GM19023 (cell line): ENCODE data around the gene NOXO1.

Experiments used
- ATAC-seq: cut with Tn5 transposase; IDR thresholded peaks from one replicate; pipeline ENCODE4 v1.9.1; 2021; ENCODE audit warnings: mild to moderate bottlenecking, moderate library complexity; ENCODE audit not compliant: unreplicated experiment

Gene NOXO1

GRCh38 chr16:1998852-1999801, 17.9 kb upstream of the NOXO1 start:
- no peak for ATAC-seq

DNA sequence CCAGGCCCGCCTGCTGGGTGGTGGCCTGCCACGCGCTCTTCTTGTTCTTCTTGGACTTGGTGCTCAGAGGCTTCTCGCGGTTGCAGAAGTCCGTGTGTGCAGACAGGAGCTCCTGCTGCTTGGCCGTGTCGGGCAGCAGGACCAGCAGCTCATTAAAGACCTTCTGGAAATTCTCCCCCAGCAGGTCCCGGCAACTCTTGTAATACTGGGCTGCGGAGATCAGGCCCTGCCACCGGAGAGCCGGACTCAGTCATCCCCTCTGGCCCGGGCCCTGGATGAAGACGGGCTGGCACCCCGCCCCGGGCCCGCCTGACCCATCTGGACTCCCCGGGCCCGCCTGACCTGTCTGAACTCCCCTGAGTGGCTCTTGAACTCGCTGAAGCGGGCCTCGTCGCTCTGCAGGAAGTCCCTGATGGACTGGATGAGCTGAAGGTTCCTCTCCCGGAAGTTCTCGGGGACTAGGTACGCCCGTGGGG, 17.1 kb upstream of the NOXO1 start:
- no peak for ATAC-seq

GRCh38 chr16:1997494-1998359, 16.5 kb upstream of the NOXO1 start:
- no peak for ATAC-seq

DNA sequence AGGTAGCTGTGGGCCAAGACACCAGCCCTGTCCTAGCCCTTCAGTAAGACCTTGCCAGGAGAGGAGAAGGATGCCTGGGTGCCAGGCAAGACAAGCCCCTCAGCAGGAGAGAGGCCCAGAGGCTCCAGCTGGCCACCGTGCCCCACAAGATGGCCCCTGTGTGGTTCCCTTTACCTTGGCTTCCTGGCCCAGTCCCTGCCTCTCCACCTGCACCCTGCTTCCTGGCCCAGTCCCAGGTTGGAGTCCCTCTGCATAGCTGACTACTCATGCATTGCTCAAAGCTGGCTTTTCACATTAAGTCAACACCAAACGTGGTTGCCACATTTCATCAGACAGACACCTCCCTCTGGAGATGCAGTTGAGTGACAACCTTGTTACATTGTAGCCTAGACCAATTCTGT, 12.5 kb upstream of the NOXO1 start:
- no peak for ATAC-seq

GRCh38 chr16:1992704-1993317, 11.5 kb upstream of the NOXO1 start:
- ATAC-seq = no peak

DNA sequence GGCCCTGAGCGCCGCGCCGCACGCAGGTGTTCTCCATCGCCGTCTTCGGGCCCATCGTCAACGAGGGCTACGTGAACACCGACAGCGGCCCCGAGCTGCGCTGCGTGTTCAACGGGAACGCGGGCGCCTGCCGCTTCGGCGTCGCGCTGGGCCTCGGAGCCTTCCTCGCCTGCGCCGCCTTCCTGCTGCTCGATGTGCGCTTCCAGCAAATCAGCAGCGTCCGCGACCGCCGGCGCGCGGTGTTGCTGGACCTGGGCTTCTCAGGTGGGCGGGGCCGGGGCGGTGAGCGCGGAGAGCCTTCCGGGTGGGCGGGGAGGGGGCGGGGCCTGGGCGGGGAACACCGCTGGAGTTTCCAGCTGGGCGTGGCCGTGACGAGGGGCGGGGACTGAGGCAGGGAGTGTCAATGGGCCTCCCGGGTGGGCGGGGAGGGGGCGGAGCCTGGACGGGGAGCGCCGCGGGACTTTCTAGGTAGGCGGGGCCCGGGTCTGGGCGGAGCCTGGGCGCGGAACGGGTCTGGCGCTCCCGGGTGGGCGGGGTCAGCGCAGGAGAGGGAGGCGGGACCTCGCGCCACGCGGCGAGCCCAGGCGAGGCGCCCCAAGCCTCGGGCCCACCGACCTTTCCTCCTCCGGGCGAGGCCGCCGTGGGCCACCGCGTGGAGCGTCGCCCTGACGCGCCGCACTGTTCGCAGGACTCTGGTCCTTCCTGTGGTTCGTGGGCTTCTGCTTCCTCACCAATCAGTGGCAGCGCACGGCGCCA, 10.9 kb upstream of the NOXO1 start:
- ATAC-seq = peak; percentile 51

DNA sequence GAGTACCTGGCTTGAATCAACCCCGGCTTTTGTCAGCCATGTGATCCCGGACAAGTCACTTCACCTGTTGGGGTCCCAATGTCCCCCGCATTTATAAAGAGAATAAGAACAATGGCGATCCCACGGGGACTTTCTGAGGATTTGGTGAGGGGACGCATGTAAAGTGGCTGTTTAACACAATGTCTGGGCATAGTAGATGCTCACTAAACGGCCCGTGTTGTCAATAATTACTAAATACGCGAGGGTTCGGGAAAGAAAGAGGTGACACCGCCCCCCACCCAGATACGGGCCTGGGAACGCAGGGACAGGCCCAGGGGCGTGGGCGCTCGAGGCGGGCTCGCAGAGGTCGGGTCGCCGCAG, 10.3 kb upstream of the NOXO1 start:
- no peak for ATAC-seq

DNA sequence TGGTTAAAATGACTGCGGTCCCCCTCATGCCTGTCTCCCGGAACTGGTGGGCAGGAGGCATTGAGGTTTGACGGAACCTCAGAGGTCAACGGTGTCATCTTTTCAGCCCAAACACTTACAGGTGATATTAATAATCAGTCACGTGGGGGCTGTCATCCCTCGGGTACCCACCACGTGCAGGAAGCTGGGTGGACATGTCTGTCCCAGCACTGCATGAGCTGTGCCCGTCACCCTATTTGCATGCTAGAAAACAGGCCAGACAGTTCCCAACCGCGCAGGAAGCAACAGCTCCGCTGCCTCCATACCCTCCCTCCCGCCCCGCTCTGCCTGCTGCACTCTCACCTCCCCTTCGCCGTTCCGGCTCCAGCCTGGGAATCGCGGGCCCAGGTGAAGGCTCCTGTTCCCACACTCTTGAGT, 9.9 kb upstream of the NOXO1 start:
- ATAC-seq = no peak

DNA sequence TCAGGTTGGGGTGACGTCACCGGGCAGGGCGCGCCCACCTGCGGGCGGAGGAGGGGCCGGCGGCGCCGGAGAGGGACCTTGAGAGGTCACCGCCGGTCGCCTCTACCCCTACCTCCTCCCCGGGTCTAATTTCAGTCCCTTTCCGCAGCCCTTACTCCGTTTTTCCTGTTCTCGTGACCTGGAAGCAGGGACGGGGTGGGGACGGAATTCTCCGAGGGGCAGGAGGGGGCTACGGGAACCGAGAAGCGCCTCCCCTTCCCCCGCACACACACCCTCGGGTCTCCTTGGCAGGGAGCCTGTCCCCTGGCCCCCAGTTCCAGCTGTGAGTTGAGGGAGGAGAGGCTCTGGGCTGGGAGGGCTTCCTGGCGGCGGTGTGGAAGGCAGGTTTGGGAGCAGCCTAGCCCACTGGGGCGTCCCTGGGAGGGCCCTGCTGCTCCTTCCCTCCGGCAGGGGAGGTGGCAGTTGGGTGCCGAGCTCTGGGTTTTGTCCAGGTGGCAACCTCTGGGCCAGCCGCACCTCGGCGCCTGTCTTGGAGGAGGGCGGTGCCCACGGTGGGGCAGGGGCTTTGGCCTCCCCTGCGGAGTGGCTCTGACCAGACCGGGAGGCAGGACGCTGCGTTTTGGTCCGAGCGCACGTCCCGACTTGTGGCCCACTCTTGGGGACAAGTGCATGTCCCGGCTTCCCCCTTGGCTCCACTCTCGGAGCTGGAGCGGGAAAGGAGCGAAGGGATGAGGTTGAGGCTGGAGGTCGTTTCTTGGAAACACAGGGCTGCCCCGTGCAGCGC, 9.3 kb upstream of the NOXO1 start:
- ATAC-seq = no peak

DNA sequence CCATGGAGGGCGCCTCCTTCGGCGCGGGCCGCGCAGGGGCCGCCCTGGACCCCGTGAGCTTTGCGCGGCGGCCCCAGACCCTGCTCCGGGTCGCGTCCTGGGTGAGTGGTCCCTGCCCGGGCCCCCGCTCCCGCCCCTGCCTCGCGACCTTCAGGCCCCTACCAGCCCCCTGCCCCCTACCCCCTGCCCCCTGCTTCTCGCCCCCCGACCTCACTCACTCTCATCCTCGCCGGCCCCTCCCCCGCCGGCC, 8.8 kb upstream of the NOXO1 start:
- no peak for ATAC-seq

DNA sequence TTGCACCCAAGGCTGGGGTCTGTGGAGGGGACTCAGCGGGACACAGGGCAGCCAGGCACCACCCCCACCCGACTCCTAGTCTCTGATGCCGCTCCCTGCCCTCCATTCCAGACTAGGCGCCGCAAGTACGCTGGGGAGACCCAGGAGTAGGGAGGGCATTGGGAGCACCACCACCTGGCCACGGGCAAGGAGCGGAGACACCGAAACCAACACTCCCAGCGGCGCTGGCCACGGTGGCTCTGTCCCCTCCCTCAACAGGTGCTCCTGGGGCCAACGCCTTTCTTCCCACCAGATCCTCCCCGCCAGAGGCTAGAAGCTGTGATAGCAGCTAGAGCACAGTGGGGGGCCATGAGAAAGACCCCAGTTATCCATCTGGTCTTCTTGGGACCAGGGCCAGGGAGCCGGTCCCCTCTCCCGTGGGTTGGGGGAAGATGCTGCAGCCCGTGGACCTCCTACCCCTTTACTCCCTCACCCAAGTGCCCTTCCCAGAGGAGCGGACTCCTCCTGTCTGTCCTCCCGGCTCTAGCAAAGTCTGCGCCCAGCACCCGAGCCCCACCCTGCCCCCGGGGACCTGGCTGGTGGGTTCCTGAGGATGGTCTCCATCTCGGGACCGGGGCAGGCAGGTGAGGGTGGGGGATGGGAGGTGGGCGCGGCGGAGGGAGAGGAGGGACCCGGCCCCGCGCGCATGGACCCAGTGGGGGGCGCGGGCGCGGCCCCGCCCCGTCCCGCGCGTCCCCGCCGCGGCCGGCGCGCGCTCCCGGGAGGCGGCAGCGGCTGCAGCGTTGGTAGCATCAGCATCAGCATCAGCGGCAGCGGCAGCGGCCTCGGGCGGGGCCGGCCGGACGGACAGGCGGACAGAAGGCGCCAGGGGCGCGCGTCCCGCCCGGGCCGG, 8.2 kb upstream of the NOXO1 start, which contains the start of gene SYNGR3:
Gene SYNGR3 (plus strand): TSS at position 762 of the 892 bp plus-strand sequence. CDS start 133 bp downstream, outside the sequence.
- no peak for ATAC-seq

DNA sequence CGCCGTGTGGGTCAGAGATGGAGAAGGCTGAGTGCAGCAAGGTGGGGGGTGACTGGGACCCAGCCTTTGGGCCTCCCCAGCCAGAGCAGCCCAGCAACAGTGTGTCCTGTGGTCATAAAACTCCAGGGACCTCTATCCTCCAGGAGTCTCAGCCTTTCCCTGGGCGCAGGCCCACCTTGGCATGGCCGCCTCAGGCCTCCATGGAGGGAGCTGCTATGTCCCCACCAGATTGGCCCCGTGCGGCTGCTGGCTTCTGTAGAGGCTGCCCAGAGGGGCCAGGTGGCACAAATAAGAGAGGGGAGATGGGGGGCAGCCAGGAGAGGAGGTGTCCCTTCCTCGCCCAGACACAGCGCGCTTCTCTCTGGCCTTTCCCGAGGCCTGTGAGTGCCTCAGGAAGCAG, 5.9 kb upstream of the NOXO1 start:
- no peak for ATAC-seq

GRCh38 chr16:1985466-1986150, 4.3 kb upstream of the NOXO1 start:
- ATAC-seq = no peak

DNA sequence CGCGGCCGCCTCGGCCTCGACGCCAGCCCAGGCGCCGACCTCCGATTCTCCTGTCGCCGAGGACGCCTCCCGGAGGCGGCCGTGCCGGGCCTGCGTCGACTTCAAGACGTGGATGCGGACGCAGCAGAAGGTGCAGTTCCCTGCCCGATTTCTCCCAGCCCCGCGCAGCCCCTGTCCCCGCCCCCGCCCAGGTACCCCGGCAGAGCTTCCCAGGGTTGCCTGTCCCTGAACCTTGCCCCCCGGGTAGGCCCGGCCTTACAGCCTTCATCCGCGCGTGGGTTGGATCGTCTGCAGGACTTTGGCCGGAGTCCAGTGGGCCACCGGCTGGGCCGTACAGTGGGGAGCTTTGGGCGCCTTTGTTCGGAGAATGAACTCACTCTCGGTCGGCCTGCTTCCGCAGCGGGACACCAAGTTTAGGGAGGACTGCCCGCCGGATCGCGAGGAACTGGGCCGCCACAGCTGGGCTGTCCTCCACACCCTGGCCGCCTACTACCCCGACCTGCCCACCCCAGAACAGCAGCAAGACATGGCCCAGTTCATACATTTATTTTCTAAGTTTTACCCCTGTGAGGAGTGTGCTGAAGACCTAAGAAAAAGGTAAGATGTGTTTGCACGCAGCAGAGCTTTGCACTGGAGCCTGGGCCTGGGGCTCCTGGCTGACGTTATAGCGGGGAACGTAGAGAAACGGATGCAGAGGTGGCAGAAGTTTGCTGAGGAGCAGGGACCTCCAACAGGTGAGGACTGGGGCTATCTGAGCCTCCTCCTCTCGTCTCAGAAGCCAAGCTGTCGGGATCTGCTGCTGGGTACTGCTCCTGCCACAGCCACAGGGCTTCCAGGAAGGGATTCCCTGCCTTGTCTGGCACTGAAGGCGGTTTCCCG, 3.3 kb upstream of the NOXO1 start:
- ATAC-seq = peak; percentile 5

GRCh38 chr16:1983544-1984346, 2.5 kb upstream of the NOXO1 start, which contains the start of gene GFER:
GFER (plus strand) TSS chr16:1984193; CDS start chr16:1984219, 26 bp downstream.
- ATAC-seq = peak; percentile 74

- no peak for ATAC-seq
Observed at GRCh38 chr16:1982991-1983543, 1.8 kb upstream of the NOXO1 start.
